PFSK-1 (cell line): ENCODE results near the gene CHM.

Source experiments
- POLR2AphosphoS5 ChIP-seq: IDR thresholded peaks from 2 replicates; pipeline ENCODE4 v1.6.1; 2012; ENCODE audit warnings: low read depth, mild to moderate bottlenecking, control low read depth, low read length, moderate library complexity
- TAF1 ChIP-seq: IDR thresholded peaks from 2 replicates; pipeline ENCODE4 v1.6.1; 2012; ENCODE audit warnings: low read length, control low read depth, borderline replicate concordance; ENCODE audit not compliant: insufficient read depth

- TF ChIP-seq TAF1 = no peak
- TF ChIP-seq POLR2AphosphoS5 = no peak
Observed at GRCh38 chrX:85851418-85851817, 195.9 kb downstream of the CHM start.
